GM19351 (cell line): ENCODE results near the gene PRKAR1B.
A peak's percentile ranks its signal among the peaks of the same experiment; 100 is the strongest.

Experiments used
- ATAC-seq: cut with Tn5 transposase; IDR thresholded peaks from one replicate; pipeline ENCODE4 v1.9.1; 2021; ENCODE audit warnings: mild to moderate bottlenecking, moderate library complexity; ENCODE audit not compliant: unreplicated experiment

Gene PRKAR1B

GRCh38 chr7:607938-608337 lies 119.1 kb downstream of the PRKAR1B start:
- no peak for ATAC-seq

- ATAC-seq = no peak
These were observed 121.2 kb downstream of the PRKAR1B start for GRCh38 chr7:605661-606450.

DNA sequence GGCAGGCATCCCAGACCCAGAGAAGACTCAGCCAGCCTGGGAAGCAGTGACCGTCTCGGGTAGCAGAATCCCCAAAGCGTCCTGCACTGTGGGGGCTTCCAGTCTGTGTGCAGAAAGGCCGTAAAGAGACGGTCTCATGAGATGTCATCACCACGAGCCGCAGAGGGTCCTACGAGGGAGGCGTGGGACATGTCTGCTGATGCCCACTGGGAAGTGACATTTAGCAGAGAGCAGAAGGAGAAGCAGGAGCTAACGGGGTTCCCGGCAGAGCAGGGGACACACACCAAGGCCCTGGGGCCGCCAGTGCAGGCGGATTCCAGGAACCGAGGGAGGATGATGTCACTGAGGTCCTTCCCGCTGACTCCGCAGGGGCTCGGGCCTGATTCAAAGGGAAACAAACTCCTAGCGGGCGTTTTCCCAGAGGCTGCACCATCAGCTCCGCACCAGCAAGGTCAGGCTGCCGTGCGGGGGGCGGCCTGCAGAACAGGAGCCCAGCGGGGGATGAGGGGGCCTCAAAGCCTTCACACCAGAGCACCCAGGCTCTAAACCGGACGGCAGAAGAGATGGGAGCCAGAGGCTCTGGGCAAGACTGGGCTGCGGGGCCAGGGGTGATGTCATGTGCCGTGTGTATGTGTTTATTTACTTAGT lies 122.1 kb downstream of the PRKAR1B start:
- no peak for ATAC-seq

- ATAC-seq = peak; percentile 72
These were observed 122.8 kb downstream of the PRKAR1B start for GRCh38 chr7:604001-604883.

- no peak for ATAC-seq
These were observed 123.7 kb downstream of the PRKAR1B start for GRCh38 chr7:603152-603951.

DNA sequence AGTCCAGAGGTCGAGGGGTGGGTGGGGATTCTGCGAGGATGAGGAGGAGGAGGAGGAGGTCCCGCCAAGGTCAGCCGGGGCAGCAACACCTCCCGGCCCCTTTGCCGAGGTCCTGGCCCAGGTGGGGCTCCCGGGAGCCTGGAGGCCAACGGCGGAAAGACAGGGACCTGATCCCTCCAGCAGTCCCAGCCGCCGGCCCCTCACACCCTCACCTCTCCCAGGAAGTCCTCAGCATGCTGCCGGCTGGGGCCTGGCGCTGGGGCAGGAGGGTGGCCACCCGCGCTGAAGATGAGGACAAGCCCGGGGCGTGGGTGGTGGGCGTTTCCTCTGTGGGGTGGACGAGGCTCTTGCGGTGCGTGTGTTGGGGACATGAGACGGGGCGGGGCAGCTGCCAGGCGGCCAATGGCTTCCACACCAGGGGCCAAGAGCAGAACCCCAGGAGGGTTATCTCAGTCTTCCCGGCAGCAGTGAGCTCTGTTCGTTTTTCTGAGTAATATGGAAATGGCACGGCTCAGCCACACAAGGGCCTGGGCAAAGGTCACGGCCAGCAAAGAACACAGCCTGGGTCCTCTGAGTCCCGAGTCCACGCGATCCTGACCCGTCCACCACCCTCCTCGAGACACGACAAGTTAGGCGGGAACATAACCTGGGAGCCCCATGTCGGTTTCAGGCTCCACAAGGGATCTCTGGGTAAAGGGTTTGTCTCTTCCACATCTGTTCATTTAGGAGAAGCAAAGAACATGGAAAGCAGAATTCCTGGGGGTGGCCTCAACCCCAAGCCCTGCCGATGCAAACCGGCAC lies 124.5 kb downstream of the PRKAR1B start:
- peak; percentile 26 for ATAC-seq

DNA sequence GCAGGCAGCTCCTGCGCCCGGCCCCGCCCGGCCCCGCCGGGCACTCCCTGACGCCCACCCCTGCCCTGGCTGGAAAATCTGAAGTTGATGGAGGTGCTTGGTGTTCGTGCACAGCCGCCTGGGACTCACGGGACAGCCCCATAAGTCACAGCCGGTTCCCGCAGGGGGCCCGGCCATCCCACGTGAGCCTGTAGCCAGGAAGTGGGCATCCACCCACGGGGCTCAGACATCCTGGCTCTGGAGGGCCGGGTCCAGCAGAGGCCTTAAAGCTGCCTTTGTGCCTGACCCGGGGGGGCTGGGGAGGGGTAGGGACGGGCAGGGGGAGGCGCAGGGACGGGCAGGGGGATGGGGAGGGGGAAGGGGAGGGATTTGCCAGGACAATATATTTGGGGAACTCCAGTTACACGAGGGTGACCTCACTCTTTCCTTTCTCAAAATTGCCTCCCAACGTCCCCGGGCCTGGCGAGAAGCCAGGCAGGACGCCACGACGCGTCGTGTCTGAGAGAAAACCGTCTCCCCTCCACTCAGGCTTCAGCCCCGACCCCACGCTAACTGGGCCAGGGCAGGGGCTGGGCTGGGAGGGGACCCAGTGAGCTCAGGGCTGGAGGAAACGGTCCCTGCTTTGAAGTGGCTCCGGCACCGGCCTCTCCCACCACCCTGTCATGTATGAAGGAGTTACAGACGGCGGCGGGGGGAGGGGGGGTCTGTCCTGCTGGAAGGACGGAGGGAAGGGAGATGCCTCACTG lies 125.3 kb downstream of the PRKAR1B start:
- peak; percentile 41 for ATAC-seq

DNA sequence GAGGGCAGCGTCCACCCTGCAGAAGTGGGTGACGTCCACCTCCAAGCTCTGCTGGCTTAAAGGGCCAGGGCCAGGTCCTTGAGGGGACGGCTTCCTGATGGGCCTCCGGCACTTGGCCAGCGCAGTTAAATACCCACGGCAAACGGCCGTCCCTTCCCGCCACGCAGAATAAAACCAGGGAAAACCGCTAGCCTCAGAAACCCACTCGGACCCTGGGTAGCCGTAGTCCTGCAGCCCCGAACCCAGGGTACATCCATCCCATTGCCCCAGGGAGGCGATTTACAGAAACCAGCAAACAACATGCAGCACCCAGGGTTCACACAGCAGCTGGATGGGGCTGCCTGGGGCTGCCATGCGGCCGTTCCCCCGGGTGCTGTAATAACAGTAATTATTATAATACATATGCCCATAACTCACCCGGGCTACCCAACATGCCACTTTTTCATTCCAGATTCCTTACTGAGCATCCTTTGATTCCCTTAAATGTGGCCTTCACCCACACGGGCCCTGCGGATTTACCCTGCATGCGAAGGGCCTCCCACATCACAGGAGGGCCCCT lies 126.0 kb downstream of the PRKAR1B start:
- no peak for ATAC-seq

- ATAC-seq = no peak
These were observed 126.7 kb downstream of the PRKAR1B start for GRCh38 chr7:600149-601035.

DNA sequence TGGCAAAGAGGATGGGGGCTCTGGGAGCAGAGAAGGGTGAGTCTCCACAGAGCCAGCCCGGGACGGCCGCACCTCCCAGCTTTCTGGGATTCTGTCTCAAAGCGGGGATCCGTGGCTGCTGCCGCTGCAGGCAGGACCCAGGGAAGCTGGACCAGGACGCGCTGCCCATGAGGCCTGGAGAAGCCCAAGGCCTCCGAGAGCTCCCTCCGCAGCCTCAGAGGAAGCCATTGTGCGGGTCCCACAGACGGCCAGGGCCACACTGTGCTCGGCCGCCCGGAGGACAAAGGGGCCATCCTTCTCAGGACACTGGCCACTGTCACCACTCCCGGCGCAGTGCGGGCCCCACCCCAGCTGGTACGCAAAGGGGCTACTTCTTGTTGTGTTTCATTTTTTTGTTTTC lies 128.2 kb downstream of the PRKAR1B start:
- ATAC-seq = no peak

DNA sequence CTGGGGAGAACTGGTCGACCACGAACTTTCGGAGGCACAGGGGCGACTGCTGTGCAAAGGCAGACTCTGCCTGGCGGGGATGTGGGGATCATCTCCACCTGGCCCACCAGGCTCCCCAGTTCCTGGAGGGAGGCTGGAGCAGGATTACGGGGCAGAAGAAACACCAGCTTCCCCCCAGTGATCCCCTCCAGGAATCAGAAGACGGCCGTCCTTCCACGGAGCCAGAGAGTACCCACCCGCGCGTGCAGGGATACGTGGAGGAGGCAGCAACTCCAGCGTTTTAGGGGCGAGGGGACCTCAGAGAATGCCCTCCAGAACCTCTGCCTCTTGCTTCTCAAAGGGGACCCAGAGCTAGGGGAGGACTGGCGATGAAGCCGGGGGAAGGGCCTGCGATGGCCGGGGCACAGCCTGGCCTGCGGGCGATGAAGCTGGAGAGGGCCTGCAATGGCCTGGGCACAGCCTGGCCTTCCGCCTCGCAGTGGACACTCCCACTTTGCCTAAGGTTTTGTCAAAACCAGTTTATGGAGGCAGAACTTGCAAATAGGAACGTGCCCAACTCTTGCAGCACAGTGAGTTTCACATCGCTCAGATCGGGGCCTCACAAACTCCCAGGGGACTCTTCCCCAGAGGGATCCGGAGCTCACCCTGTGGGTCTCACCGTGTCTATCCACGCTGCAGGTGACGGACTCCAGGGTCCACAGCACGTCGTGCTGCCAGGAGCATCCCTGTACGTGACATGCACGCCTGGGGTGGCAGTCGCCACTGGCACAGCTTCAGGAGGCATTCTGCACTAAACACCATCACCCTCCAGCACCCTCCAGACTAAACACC lies 129.5 kb downstream of the PRKAR1B start:
- ATAC-seq = no peak

- ATAC-seq = no peak
These were observed 130.3 kb downstream of the PRKAR1B start for GRCh38 chr7:596819-597182.

- ATAC-seq = no peak
These were observed 130.8 kb downstream of the PRKAR1B start for GRCh38 chr7:596071-596818.

DNA sequence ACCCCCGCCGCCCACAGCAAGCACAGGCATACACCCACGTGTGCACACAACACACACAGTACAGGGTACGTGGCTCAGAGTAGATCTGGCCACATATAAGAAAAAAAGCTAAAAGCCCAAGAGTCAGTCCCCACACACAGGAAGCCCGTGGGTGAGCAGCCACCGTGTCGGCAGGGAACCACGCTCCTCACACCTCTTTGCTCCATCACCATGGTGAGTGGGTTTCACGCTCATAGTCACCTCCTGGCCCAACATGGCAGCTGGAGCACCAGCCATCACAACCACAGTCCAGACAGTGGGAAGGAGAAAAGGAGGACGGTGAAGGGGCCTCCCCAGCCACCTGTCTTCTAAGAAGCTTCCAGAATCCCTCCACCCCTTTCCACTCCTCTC lies 131.5 kb downstream of the PRKAR1B start:
- no peak for ATAC-seq

GRCh38 chr7:594920-595620 lies 132.0 kb downstream of the PRKAR1B start:
- ATAC-seq = no peak
